ENCODE results near the gene KCNQ1. TPM values are rescaled to one million over a fixed set of nuclear protein-coding genes. Genes with fewer than 3 reads are reported as not detected.

KCNQ1 gene
- polyA plus RNA-seq, 1 donor (not counting 4 experiments of a cell fraction or from before 2014, with no cell fraction given), result not detected

GRCh38 chr11:2461956-2462542, 17.2 kb downstream of the KCNQ1 start:
- Histone ChIP-seq H3K9ac (ENCODE audit: control insufficient read depth, extremely low read depth, insufficient read depth, low read length) (no peak overlapping the region), H3K27ac (ENCODE audit: control insufficient read depth, insufficient read depth, low read length) (no peak overlapping the region), H3K4me1 (ENCODE audit: control insufficient read depth, extremely low read depth, insufficient read depth, low read length) (no peaks in the 10 kb centered on the region), H3K36me3 (ENCODE audit: control insufficient read depth in 2 of 2, extremely low read depth in 1 of 2, insufficient read depth in 2 of 2, low read length in 2 of 2) (no peaks in the 10 kb centered on the region), H3K79me2 (ENCODE audit: control insufficient read depth, insufficient read depth, low read length) (no peaks in the 10 kb centered on the region), H3K9me3 (ENCODE audit: control insufficient read depth, low read depth, low read length) (no peaks in the 10 kb centered on the region), H3K9me1 (ENCODE audit: control insufficient read depth, extremely low read depth, insufficient read depth, low read length) (no peaks in the 10 kb centered on the region), H3K4me3 (ENCODE audit: control insufficient read depth in 2 of 3, extremely low read depth in 1 of 3, insufficient read depth in 2 of 3, low read depth in 1 of 3, low read length in 3 of 3) (no peak overlapping the region), H2AFZ (ENCODE audit: control insufficient read depth, low read length) (no peak overlapping the region), H3K4me2 (ENCODE audit: control insufficient read depth, extremely low read depth, insufficient read depth, low read depth, low read length) (no peak overlapping the region), H3K27me3 (ENCODE audit: control insufficient read depth, extremely low read depth, insufficient read depth, low read length) (peaks cover 4% of the 10 kb centered on the region), H4K20me1 (ENCODE audit: control insufficient read depth, extremely low read depth, insufficient read depth, low read length) (no peaks in the 10 kb centered on the region)
- DNase-seq (ENCODE audit: low read depth, low spot score) (no peak), FAIRE-seq (no peak)
- TF ChIP-seq EZH2 (IDR thresholded peaks at IDR 0.05; ENCODE audit: low read length) (no peak), CTCF (optimal IDR thresholded peaks at IDR 0.05 in 1 of 3, IDR thresholded peaks at IDR 0.05 in 1 of 3, conservative IDR thresholded peaks at IDR 0.05 in 1 of 3; ENCODE audit: extremely low read depth in 1 of 3, insufficient read depth in 2 of 3, low read length in 3 of 3) (no peak)
- dilution Hi-C loops (cut with MboI; ENCODE audit: extremely low pct_ligation_motif_present, low sequenced_read_pairs), result no loop called here

- Histone ChIP-seq H3K27me3 (ENCODE audit: control insufficient read depth, extremely low read depth, insufficient read depth, low read length) (peaks cover 4% of the 10 kb centered on the region), H3K9me3 (ENCODE audit: control insufficient read depth, low read depth, low read length) (no peaks in the 10 kb centered on the region), H3K9me1 (ENCODE audit: control insufficient read depth, extremely low read depth, insufficient read depth, low read length) (no peaks in the 10 kb centered on the region), H3K79me2 (ENCODE audit: control insufficient read depth, insufficient read depth, low read length) (no peaks in the 10 kb centered on the region), H3K36me3 (ENCODE audit: control insufficient read depth in 2 of 2, extremely low read depth in 1 of 2, insufficient read depth in 2 of 2, low read length in 2 of 2) (no peaks in the 10 kb centered on the region), H3K27ac (ENCODE audit: control insufficient read depth, insufficient read depth, low read length) (no peak overlapping the region), H2AFZ (ENCODE audit: control insufficient read depth, low read length) (no peak overlapping the region), H3K4me3 (ENCODE audit: control insufficient read depth in 2 of 3, extremely low read depth in 1 of 3, insufficient read depth in 2 of 3, low read depth in 1 of 3, low read length in 3 of 3) (no peak overlapping the region), H3K9ac (ENCODE audit: control insufficient read depth, extremely low read depth, insufficient read depth, low read length) (no peak overlapping the region), H4K20me1 (ENCODE audit: control insufficient read depth, extremely low read depth, insufficient read depth, low read length) (no peaks in the 10 kb centered on the region), H3K4me1 (ENCODE audit: control insufficient read depth, extremely low read depth, insufficient read depth, low read length) (no peaks in the 10 kb centered on the region), H3K4me2 (ENCODE audit: control insufficient read depth, extremely low read depth, insufficient read depth, low read depth, low read length) (no peak overlapping the region)
- dilution Hi-C loops (cut with MboI; ENCODE audit: extremely low pct_ligation_motif_present, low sequenced_read_pairs), result no loop called here
- no peak for FAIRE-seq
- no peak for TF ChIP-seq CTCF (optimal IDR thresholded peaks at IDR 0.05 in 1 of 3, IDR thresholded peaks at IDR 0.05 in 1 of 3, conservative IDR thresholded peaks at IDR 0.05 in 1 of 3; ENCODE audit: extremely low read depth in 1 of 3, insufficient read depth in 2 of 3, low read length in 3 of 3)
- TF ChIP-seq EZH2 (IDR thresholded peaks at IDR 0.05; ENCODE audit: low read length), result no peak
- no peak for DNase-seq (ENCODE audit: low read depth, low spot score)
Observed at GRCh38 chr11:2462543-2462985, 17.8 kb downstream of the KCNQ1 start.

All from keratinocyte (primary cell).